DMS114 treated with DMSO at 0.1 percent for 48 hours (cell line): ENCODE measurements around the gene CIC.
A peak's percentile ranks its signal among the peaks of the same experiment; 100 is the strongest.

Source experiments
- DNase-seq: peaks from one replicate; lab custom pipeline; 2025; ENCODE audit not compliant: unreplicated experiment; lab: John Stamatoyannopoulos, UW

CIC gene

DNA sequence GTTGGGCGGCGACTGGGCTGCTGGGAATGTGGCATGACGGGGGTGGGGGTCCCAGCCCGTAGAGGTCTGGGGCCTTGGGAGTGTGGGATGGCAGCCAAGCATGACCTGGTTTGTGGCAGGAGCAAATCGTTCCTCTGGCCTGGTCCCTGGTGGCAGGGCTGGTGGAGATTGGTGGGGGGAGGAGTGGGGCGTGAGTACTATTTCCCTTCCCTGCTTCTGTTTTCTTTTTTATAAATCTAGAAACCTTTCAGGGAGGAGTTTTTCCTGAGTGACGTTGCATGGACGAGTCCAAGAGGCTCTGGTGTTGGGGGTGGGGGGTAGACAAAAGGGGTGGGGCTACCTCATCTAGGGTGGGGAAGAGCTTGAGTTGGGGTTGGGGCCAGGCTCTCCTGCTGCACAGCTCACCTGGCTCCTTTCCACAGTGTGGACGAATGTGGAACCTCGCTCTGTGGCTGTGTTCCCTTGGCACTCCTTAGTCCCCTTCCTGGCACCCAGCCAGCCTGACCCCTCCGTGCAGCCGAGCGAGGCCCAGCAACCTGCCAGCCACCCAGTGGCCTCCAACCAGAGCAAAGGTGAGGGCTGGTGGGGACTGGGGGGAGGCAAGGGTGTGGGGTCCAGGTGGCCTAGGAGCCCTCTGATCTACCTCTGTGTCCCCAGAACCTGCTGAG, 17.4 kb downstream of the CIC start:
- no peak for DNase-seq

DNA sequence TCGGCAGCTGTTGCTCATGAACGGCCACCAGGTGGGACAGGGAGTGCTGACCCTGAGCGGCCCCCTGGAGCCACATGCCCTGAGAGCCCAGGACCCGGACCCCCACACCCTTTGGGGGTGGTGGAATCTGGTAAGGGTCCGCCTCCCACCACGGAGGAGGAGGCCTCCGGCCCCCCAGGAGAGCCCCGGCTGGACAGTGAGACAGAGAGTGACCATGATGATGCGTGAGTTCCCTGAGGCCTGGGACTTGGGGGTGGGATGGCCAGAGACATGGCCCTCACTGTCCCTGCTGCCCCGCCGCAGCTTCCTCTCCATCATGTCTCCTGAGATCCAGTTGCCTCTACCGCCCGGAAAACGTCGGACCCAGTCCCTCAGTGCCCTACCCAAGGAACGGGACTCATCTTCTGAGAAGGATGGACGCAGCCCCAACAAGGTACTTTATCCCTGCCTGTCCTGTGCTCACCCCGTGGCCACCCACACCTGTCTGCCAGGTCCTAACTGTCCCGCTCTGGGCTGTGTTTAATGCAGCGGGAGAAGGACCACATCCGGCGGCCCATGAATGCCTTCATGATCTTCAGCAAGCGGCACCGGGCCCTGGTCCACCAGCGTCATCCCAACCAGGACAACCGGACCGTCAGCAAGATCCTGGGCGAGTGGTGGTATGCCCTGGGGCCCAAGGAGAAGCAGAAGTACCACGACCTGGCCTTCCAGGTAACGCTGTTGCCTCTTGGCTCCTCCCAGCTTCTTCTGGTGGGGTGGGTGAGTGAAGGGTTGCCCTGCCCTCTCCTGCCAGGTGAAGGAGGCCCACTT, 18.2 kb downstream of the CIC start:
- DNase-seq = no peak

DNA sequence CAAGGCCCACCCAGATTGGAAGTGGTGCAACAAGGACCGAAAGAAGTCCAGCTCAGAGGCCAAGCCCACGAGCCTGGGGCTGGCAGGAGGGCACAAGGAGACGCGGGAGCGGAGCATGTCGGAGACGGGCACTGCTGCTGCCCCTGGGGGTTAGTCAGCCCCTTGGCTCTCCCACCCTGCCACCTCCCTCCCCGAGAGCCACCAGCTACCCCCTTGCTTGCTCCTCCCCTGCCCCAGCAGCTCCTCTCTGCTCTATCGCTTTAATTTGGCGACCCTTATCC, 18.7 kb downstream of the CIC start:
- no peak for DNase-seq

DNA sequence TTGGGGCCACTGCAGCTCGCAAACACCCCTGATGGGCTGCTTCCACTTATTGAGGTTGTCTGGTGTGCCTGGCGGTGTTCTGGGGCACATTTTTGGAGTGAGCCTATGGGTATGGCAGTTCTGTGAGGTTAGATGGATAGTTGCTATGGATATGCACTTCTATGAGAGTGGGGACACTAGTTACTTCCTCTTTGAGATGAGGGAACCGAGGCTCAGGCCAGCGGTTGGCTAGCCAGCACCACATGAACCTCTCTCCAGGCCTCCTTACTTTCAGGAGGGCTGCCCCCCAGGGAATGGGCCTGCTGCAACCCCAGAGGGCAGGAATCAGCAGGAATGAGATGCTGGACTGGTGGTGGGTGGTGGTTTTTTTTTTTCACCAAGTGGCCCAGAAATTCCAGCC, 19.3 kb downstream of the CIC start:
- DNase-seq = no peak

DNA sequence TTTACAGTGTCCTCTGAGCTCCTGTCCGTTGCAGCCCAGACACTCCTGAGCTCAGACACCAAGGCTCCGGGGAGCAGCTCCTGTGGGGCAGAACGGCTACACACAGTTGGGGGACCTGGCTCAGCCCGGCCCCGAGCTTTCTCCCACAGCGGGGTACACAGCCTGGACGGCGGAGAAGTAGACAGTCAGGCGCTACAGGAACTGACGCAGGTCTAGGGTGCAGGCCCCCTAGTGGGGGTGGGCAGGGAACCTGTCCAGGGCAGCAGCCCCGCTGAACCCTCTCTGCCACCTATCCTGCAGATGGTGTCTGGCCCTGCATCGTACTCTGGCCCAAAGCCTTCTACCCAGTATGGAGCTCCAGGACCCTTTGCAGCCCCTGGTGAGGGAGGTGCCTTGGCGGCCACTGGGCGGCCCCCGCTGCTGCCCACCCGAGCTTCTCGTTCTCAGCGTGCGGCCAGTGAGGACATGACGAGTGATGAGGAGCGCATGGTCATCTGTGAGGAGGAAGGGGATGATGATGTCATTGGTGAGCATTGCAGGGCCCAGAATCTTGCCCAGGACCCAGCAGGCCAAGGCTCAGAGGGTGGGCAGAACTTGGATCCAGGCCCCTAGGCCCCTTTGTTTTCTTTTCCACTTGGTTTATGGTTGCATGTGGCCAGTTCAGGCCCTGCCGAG, 20.0 kb downstream of the CIC start:
- DNase-seq = no peak

DNA sequence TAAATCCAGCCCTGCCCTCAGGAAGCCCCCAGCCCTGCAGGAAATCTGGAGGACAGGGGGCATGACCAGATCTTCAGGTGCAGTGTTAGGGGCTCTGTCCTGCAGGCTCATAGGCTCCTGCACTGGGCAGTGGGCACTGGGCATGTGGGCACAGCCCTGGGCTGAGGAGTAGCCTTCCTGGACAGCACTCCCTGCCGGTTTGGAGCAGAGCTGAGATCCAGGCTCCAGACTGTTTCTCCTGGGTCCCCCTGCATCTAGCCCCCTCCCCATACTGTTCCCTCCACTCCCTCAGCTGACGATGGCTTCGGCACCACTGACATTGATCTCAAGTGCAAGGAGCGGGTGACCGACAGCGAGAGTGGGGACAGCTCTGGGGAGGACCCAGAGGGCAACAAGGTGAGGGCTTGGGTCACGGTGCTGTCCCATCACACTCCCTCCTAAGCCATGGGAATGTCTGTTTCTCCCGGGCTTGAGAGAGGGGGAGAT, 20.5 kb downstream of the CIC start:
- DNase-seq = no peak

DNA sequence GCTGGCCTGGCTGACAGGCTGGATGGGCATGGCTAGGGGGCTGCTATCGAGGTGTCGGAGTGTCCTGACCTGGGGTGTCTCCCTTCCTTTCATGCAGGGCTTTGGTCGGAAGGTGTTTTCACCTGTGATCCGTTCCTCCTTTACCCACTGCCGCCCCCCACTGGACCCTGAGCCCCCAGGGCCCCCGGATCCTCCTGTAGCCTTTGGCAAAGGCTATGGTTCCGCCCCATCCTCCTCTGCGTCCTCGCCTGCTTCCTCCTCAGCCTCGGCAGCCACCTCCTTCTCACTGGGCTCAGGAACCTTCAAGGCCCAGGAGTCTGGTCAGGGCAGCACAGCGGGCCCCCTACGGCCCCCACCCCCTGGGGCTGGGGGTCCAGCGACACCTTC, 21.1 kb downstream of the CIC start:
- DNase-seq = no peak

DNA sequence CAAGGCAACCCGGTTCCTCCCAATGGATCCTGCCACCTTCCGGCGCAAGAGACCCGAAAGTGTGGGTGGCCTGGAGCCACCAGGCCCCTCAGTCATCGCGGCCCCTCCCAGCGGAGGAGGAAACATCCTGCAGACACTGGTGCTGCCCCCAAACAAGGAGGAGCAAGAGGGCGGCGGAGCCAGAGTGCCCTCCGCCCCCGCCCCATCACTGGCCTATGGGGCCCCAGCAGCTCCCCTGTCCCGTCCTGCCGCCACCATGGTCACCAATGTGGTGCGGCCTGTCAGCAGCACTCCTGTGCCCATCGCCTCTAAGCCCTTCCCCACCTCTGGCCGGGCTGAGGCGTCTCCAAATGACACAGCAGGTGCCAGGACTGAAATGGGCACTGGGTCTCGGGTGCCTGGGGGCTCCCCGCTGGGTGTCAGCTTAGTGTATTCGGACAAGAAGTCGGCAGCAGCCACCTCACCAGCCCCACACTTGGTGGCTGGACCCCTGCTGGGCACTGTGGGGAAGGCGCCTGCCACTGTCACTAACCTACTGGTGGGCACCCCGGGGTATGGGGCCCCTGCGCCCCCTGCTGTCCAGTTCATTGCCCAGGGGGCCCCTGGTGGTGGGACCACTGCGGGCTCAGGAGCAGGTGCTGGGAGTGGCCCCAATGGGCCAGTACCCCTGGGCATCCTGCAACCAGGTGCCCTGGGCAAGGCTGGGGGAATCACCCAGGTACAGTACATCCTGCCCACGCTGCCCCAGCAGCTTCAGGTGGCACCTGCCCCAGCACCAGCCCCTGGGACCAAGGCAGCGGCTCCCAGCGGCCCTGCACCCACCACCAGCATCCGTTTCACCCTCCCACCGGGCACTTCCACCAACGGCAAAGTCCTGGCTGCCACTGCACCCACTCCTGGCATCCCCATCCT, 21.7 kb downstream of the CIC start:
- peak; percentile 56 for DNase-seq

DNA sequence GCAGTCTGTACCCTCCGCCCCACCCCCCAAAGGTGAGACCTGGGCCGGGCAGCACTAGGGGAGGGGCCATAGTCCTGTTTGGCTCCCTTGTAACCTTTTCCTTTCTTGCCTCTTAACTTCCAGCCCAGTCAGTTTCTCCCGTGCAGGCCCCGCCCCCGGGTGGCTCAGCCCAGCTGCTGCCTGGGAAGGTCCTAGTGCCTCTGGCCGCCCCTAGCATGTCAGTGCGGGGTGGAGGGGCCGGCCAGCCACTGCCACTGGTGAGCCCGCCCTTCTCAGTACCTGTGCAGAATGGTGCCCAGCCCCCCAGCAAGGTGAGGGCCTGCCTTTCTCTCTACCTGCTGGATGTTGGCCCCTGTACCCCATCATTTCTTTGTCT, 22.4 kb downstream of the CIC start:
- DNase-seq = no peak

DNA sequence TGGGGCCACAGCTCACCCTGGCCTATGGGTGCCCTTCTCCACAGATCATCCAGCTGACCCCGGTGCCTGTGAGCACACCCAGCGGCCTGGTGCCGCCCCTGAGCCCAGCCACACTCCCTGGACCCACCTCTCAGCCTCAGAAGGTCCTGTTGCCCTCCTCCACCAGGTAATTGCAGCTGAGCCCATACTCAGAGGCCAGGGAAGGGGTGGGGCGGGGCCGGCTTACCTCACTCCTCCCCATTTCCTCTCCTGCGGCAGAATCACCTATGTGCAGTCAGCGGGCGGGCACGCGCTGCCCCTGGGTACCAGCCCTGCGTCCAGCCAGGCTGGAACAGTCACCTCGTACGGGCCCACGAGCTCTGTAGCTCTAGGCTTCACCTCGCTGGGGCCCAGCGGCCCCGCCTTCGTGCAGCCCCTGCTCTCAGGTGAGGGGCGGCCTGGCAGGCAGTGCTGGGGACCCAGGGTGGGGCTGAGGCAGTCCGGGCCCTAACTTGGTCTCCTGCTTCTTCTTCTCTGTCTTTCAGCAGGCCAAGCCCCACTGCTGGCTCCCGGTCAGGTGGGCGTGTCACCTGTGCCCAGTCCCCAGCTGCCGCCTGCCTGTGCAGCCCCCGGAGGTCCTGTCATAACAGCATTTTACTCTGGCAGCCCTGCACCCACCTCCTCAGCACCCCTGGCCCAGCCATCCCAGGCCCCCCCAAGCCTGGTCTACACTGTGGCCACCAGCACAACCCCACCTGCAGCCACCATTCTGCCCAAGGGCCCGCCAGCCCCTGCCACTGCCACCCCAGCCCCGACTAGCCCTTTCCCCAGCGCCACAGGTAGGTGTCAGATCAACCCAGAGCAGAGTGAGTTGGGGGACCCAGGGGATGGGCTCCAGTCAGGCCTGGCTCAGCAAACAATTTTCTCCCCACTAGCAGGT, 23.2 kb downstream of the CIC start:
- DNase-seq = no peak

DNA sequence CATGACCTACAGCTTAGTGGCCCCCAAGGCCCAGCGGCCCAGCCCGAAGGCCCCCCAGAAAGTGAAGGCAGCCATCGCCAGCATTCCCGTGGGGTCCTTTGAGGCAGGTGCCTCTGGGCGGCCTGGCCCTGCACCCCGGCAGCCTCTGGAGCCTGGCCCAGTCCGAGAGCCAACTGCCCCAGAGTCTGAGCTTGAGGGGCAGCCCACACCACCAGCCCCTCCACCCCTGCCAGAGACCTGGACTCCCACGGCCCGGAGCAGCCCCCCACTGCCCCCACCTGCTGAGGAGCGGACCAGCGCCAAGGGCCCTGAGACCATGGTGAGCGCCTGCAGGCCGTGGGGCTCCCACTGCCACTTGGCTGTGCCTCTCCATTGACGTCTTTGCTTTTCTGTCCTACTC, 23.9 kb downstream of the CIC start:
- no peak for DNase-seq

DNA sequence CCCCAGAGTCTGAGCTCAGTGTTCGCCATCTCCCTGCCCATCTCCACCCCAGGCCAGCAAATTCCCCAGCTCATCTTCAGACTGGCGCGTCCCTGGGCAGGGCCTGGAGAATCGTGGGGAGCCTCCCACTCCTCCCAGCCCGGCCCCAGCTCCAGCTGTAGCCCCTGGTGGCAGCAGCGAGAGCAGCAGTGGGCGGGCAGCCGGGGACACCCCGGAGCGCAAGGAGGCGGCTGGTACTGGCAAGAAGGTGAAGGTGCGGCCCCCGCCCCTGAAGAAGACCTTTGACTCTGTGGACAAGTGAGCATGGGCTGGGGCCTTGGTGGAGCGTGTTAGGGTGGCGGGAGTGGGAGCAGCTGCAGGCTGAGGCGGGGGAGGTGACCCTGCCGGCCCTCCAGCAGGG, 24.5 kb downstream of the CIC start:
- DNase-seq = no peak

DNA sequence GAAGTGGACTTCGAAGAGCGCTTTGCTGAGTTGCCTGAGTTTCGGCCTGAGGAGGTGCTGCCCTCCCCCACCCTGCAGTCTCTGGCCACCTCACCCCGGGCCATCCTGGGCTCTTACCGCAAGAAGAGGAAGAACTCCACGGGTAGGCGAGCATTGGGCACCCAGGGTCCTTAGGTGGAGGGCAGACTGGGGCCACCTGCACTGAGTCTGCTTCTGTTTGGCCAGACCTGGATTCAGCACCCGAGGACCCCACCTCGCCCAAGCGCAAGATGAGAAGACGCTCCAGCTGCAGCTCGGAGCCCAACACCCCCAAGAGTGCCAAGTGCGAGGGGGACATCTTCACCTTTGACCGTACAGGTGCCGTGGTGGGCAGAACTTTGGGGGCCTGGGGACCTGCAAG, 24.9 kb downstream of the CIC start:
- DNase-seq = no peak

DNA sequence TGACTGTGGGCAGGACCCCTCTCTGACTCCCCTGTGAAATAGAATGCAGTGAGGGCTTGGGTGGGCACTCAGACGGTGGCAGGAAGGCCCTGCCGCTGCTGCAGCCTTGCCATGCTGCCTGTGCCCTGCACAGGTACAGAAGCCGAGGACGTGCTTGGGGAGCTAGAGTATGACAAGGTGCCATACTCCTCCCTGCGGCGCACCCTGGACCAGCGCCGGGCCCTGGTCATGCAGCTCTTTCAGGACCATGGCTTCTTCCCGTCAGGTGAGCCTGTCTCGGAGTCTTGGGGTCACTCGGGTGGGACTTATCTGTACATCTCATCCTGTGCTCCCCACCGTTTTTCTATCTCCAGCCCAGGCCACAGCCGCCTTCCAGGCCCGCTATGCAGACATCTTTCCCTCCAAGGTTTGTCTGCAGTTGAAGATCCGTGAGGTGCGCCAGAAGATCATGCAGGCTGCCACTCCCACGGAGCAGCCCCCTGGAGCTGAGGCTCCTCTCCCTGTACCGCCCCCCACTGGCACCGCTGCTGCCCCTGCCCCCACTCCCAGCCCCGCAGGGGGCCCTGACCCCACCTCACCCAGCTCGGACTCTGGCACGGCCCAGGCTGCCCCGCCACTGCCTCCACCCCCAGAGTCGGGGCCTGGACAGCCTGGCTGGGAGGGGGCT, 25.6 kb downstream of the CIC start:
- no peak for DNase-seq

DNA sequence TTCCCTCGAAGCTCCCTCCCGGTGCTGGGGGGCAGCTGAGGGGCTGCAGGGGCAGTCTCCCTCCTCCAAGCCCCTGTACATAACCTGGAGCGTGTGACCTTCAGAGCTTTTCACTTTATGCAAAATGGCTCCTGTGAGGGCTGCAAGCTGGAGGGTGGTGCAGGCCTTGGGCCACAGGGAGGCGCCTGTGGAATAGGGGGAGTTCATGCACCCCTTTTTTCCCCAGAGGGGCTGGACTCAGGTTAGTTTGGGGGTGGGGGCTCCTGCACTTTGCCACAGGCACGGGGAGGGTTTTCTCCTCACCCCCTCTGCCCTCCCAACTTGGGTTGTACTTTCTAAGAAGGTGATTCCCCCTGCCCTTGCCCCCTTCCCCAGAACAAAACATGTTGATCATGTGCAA, 26.3 kb downstream of the CIC start:
- no peak for DNase-seq

DNA sequence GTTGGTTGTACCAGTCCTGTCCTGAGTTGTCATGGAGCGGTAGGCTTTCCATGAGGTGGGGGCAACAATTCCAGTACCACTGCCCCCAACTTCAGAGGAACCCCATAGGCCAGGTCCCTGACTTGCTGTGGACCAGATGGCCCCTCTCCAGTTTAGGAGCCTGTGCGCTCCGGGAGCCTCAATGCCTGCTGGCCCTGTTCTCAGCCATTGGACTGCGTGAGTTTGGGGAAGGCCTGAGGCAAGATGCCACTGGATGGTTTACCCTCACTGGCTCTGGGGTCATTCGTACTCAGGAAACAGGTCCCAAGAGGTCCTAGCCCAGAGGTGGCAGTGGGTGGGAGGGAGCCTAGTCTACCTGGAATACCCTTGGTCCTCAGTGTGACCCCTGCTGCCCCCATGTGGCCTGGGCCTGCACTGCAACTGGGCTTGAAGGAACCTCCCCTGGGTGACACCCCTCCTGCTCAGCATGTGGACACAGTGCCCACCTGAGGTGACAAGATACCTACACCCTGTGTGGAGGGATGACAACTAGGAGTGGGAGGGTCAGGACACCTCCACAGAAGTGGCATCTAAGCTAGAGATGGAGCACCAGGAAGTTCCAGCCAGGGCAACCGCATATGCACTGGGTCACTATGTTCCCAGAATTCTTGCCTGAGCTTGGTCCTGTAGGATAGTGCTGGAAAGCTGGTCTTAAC, 26.9 kb downstream of the CIC start:
- peak; percentile 47 for DNase-seq

DNA sequence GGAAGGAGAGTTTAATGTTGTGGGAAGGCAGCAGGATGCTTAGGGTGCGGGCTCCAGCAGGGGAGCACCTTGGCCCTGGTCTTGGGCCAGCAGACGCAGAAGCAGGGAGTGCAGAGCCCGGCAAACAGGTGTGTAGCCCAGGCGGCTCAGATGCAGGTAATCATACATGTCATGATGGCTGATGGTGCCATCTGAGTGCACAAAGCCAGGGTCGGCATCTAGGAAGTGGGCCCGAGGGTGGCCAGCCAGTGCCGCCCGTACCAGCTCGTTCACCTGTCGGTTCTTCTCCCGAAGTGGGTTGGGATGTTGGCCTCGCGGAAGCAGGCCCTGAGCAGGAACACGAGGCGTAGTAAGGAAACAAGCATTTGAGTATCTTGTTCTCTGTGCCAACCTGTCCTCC, 28.0 kb downstream of the CIC start:
- no peak for DNase-seq

DNA sequence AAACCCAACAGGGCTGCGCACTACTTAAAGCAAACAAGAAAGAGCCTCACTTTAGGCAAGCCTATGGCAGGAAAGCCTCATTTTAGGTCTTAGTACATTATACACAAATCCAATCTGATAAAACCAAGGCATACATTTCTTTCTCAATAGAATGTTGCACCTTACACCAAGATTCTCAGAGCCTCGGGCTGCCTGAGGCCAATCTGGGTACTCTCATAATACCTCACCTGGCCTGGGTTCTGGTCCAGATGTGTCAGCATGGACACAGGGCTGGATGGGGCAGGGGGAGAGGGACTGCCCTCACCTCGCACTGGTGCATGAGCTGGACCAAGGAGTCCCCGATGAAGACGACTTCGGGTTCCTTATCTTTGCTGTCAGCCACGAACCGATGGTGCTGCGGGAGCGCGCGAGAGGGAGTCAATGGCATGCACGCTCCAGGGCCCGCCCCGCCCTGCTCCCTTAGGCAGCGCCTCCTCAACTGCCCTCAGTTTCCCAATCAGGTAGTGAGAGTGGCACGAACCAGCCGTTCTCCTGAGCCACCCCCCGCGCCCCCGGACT, 32.7 kb downstream of the CIC start, which contains the start of gene PRR19:
Gene PRR19, plus strand, starts transcription at position 487 of the 558 bp plus-strand sequence. CDS start 7,453 bp downstream, outside the sequence.
- DNase-seq = no peak

DNA sequence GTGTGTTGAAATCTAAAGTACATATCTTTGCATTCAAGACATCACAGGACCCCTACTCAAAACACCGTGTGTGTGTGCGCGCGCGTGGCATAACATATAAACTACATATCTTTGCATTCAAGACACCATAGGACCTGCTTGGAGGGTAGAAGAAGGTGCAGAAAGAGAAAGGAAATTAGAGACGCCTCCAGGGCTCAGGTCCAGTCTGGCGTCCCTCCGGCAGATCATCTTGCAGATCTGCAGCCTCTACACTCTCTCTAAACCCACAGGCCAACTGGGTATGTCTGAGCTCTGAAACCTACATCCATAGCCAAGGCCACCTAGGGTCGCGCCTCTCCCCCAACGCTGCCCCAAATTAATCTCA, 34.0 kb downstream of the CIC start:
- no peak for DNase-seq
